GM12878 (cell line): ENCODE results near the gene COL27A1. TPM values are rescaled to one million over a fixed set of nuclear protein-coding genes. Genes with fewer than 3 reads are reported as not detected.

Source experiments
- ATAC-seq: fragments of 200-7000 bp; cut with Tn5 transposase; 3 replicates; pipeline ENCODE4 v1.9.1; 2020; ENCODE audit warnings: mild to moderate bottlenecking, moderate library complexity
- BruUV-seq: library from RNA; stranded (reverse); fragments of 400-500 nt; replicated peaks from 2 replicates; lab custom pipeline; 2021; lab: Mats Ljungman, UMichigan
- CTCF ChIA-PET: fragments of 300-600 bp; sonication (Branson Sonifier 250); formaldehyde crosslinking; extraction: SDS; loops from one replicate; lab custom pipeline; 2021; ENCODE audit warnings: inconsistent platforms; lab: Yijun Ruan, JAX
- POLR2A ChIA-PET: fragments of 350-600 bp; formaldehyde crosslinking; extraction: SDS; loops from one replicate; lab custom pipeline; 2021; ENCODE audit warnings: inconsistent platforms; lab: Charles Lee
- RAD21 ChIA-PET: fragments of 300-600 bp; sonication (Branson Sonifier 250); formaldehyde crosslinking; loops from one replicate; lab custom pipeline; 2023; ENCODE audit warnings: antibody characterized with exemption; ENCODE audit not compliant: unreplicated experiment; lab: Charles Lee
- SMC1A ChIA-PET: fragments of 300-600 bp; sonication (Branson Sonifier 250); formaldehyde crosslinking; loops from one replicate; lab custom pipeline; 2023; ENCODE audit not compliant: unreplicated experiment, uncharacterized antibody; lab: Charles Lee
- DNase-seq: peaks from one replicate; pipeline ENCODE4 v3.0.0-alpha.2; 2011; ENCODE audit warnings: low read depth, low spot score
- FAIRE-seq: peaks from 3 replicates; lab custom pipeline; 2011; peaks lifted over from hg19 to GRCh38; lab: Jason Lieb, UNC
- H2AFZ ChIP-seq: 2 replicates; pipeline ENCODE4 v1.6.0; 2011; ENCODE audit warnings: low read depth, low read length, control low read depth; ENCODE audit not compliant: control insufficient read depth
- H3K27ac ChIP-seq: 2 replicates; pipeline ENCODE4 v1.5.1; 2011; ENCODE audit warnings: control low read depth; ENCODE audit not compliant: control insufficient read depth, insufficient read depth
- H3K27me3 ChIP-seq, 2 experiments: replicated peaks in 1 of 2; 2 replicates each; pipeline versions ENCODE4 v1.6.0 to v1.6.1; 2011; ENCODE audit warnings: low read length in 1 of 2; ENCODE audit not compliant: control insufficient read depth in 2 of 2, insufficient read depth in 2 of 2
- H3K36me3 ChIP-seq, 2 experiments: 2 replicates each; pipeline ENCODE4 v1.5.1; 2011; ENCODE audit warnings: low read length in 1 of 2; ENCODE audit not compliant: control insufficient read depth in 2 of 2, insufficient read depth in 2 of 2
- H3K4me1 ChIP-seq: 2 replicates; pipeline ENCODE4 v1.6.1; 2011; ENCODE audit warnings: mild to moderate bottlenecking, low read length, moderate library complexity, mixed read lengths; ENCODE audit not compliant: control insufficient read depth, insufficient read depth
- H3K4me2 ChIP-seq: 2 replicates; pipeline ENCODE4 v1.6.0; 2011; ENCODE audit warnings: control low read depth; ENCODE audit not compliant: control insufficient read depth, insufficient read depth
- H3K4me3 ChIP-seq: fragments of 200-600 bp; sonication (generic); 2 replicates; pipeline ENCODE4 v1.5.1; 2016
- H3K79me2 ChIP-seq: 2 replicates; pipeline ENCODE4 v1.6.0; 2011; ENCODE audit warnings: low read length; ENCODE audit not compliant: control insufficient read depth, insufficient read depth
- H3K9ac ChIP-seq: 2 replicates; pipeline ENCODE4 v1.8.0; 2011; ENCODE audit warnings: low read length, control low read depth, mixed read lengths; ENCODE audit not compliant: control insufficient read depth, insufficient read depth
- H3K9me3 ChIP-seq: replicated peaks from 3 replicates; pipeline ENCODE4 v1.5.1; 2011; ENCODE audit warnings: mild to moderate bottlenecking, low read length; ENCODE audit not compliant: control insufficient read depth, insufficient read depth
- H4K20me1 ChIP-seq: 2 replicates; pipeline ENCODE4 v1.6.0; 2011; ENCODE audit not compliant: control insufficient read depth, insufficient read depth
- ATF3 ChIP-seq: IDR thresholded peaks from 2 replicates; pipeline ENCODE4 v1.6.1; 2011; ENCODE audit warnings: low read depth, mild to moderate bottlenecking, low read length, moderate library complexity, borderline replicate concordance; ENCODE audit errors: extremely low read depth
- EED ChIP-seq: sonication (generic); IDR thresholded peaks from 2 replicates; pipeline ENCODE4 v1.6.1; 2016; ENCODE audit warnings: antibody characterized with exemption, low read depth
- MLLT1 ChIP-seq: fragments of 450-650 bp; IDR thresholded peaks from 2 replicates; pipeline ENCODE4 v1.6.1; 2016; ENCODE audit warnings: mild to moderate bottlenecking
- NFYB ChIP-seq: IDR thresholded peaks from 2 replicates; pipeline ENCODE4 v1.6.1; 2011; ENCODE audit warnings: low read depth, mild to moderate bottlenecking, low read length, improper control_type of control experiment, moderate library complexity; ENCODE audit not compliant: insufficient read depth
- POLR2AphosphoS2 ChIP-seq: IDR thresholded peaks from 2 replicates; pipeline ENCODE4 v1.6.1; 2011; ENCODE audit warnings: low read depth, mild to moderate bottlenecking, low read length, improper control_type of control experiment, moderate library complexity
- SREBF2 ChIP-seq: IDR thresholded peaks from 2 replicates; pipeline ENCODE4 v1.6.1; 2012; ENCODE audit warnings: mild to moderate bottlenecking, low read length
- ZBED1 ChIP-seq: IDR thresholded peaks from 2 replicates; pipeline ENCODE4 v1.6.1; 2016; ENCODE audit warnings: borderline replicate concordance
- ZNF207 ChIP-seq: fragments of 450-650 bp; IDR thresholded peaks from 2 replicates; pipeline ENCODE4 v1.6.1; 2014; ENCODE audit warnings: antibody characterized with exemption, mild to moderate bottlenecking, borderline replicate concordance
- ZSCAN29 ChIP-seq: fragments of 450-650 bp; IDR thresholded peaks from 2 replicates; pipeline ENCODE4 v1.6.1; 2017; ENCODE audit warnings: mild to moderate bottlenecking, moderate library complexity
- WGBS: methylation state at CpG from one replicate; pipeline ENCODE4 v1.1.6; 2016; ENCODE audit warnings: low lambda C conversion rate; ENCODE audit not compliant: insufficient replicate concordance, insufficient coverage; ENCODE audit errors: missing lambda C conversion rate; 5-methylcytosine and 5-hydroxymethylcytosine counted together
- in situ Hi-C: fragments of 300-500 bp; cut with MboI; formaldehyde crosslinking; loops from 9 replicates; pipeline ENCODE4 v1.14.3; 2018; ENCODE audit warnings: mixed read lengths
- intact Hi-C: fragments of 100-400 bp; cut with micrococcal nuclease; formaldehyde crosslinking; loops from one replicate; pipeline ENCODE4 v1.14.2; 2022; ENCODE audit not compliant: unreplicated experiment
- polyA plus RNA-seq, 11 experiments: library from polyadenylated mRNA; depleted of rRNA in 4 of 11; unstranded in 6 of 11; stranded (reverse) in 5 of 11; fragments of >200 nt; fragmentation: Nextera tagmentation in 4 of 11; fragmentation: Illumina TruSeq in 1 of 11; extraction: Ambion mirVana in 4 of 11; extraction: Trizol in 1 of 11; gene quantifications; 1 replicate in 1 of 11; 2 replicates in 10 of 11; pipeline versions ENCODE4 v1.2.1 to v1.2.3, GENCODE V29; 2011 to 2016; ENCODE audit warnings: inconsistent platforms in 2 of 11, missing spikeins in 2 of 11, low read depth in 1 of 11
- total RNA-seq, 4 experiments: library from RNA; depleted of rRNA in 3 of 4; stranded (reverse); fragments of >200 nt in 3 of 4; fragmentation: Illumina TruSeq in 1 of 4; extraction: Trizol in 1 of 4; gene quantifications; 2 replicates each; pipeline versions ENCODE4 v1.2.1 to v1.2.3, GENCODE V29; 2013 to 2021
- TF ChIP-seq, protein P1 (sequence below): fragments of 450-650 bp; IDR thresholded peaks from 2 replicates; pipeline ENCODE4 v1.6.1; 2017; ENCODE audit warnings: mild to moderate bottlenecking, moderate library complexity

The COL27A1 gene
- total and polyA plus RNA-seq, 10 of the 15 experiments (the other 5 are each of a cell fraction or from before 2014, with no cell fraction given): 0.10 TPM; not detected in 9

GRCh38 chr9:114207845-114208244 is 52.5 kb downstream of the COL27A1 start:
- no peak for FAIRE-seq
- BruUV-seq: no TSS peak
- intact Hi-C loops (no loop called here), in situ Hi-C loops (no loop called here)
- ChIA-PET SMC1A (no interaction called here), CTCF (interaction anchor here (0.9 kb wide), 1 partner anchor 125 kb away, joined by 4 read pairs; no protein-coding TSS in a partner anchor), POLR2A (no interaction called here), RAD21 (no interaction called here)
- Histone ChIP-seq H2AFZ (no peak overlapping the region), H3K27me3 (no peaks in the 10 kb centered on the region; a peak in 1 of 4 replicates), H4K20me1 (no peaks in the 10 kb centered on the region), H3K9me3 (no peaks in the 10 kb centered on the region), H3K79me2 (no peaks in the 10 kb centered on the region), H3K4me1 (no peaks in the 10 kb centered on the region), H3K4me2 (no peak overlapping the region), H3K36me3 (no peaks in the 10 kb centered on the region), H3K4me3 (no peak overlapping the region), H3K9ac (no peak overlapping the region), H3K27ac (no peak overlapping the region)
- DNase-seq: no peak
- TF ChIP-seq EED (no peak), POLR2AphosphoS2 (no peak), ATF3 (no peak), ZBED1 (no peak), NFYB (no peak), MLLT1 (no peak), ZNF207 (no peak), SREBF2 (no peak), ZSCAN29 (no peak)
- TF ChIP-seq, protein P1, sequence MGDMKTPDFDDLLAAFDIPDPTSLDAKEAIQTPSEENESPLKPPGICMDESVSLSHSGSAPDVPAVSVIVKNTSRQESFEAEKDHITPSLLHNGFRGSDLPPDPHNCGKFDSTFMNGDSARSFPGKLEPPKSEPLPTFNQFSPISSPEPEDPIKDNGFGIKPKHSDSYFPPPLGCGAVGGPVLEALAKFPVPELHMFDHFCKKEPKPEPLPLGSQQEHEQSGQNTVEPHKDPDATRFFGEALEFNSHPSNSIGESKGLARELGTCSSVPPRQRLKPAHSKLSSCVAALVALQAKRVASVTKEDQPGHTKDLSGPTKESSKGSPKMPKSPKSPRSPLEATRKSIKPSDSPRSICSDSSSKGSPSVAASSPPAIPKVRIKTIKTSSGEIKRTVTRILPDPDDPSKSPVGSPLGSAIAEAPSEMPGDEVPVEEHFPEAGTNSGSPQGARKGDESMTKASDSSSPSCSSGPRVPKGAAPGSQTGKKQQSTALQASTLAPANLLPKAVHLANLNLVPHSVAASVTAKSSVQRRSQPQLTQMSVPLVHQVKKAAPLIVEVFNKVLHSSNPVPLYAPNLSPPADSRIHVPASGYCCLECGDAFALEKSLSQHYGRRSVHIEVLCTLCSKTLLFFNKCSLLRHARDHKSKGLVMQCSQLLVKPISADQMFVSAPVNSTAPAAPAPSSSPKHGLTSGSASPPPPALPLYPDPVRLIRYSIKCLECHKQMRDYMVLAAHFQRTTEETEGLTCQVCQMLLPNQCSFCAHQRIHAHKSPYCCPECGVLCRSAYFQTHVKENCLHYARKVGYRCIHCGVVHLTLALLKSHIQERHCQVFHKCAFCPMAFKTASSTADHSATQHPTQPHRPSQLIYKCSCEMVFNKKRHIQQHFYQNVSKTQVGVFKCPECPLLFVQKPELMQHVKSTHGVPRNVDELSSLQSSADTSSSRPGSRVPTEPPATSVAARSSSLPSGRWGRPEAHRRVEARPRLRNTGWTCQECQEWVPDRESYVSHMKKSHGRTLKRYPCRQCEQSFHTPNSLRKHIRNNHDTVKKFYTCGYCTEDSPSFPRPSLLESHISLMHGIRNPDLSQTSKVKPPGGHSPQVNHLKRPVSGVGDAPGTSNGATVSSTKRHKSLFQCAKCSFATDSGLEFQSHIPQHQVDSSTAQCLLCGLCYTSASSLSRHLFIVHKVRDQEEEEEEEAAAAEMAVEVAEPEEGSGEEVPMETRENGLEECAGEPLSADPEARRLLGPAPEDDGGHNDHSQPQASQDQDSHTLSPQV: no peak
- no peak for ATAC-seq
- 25% methylated on average over 6 of the region's 6 CpGs for WGBS
